Neuronal stem cell (in vitro differentiated cells): Measurements from ENCODE around the gene TMEM134.

ENCODE experiments used
- DNase-seq: peaks from one replicate; pipeline ENCODE4 v3.0.0-alpha.2; 2013; ENCODE audit warnings: low spot score
- H2AFZ ChIP-seq: one replicate; pipeline ENCODE4 v1.6.1; 2013; ENCODE audit warnings: mild to moderate bottlenecking, low read length, inconsistent platforms
- H2AK5ac ChIP-seq: 2 replicates; pipeline ENCODE4 v1.6.1; 2013; ENCODE audit warnings: low read depth, mild to moderate bottlenecking, inconsistent platforms, low read length, moderate library complexity, mixed read lengths
- H2BK120ac ChIP-seq: 2 replicates; pipeline ENCODE4 v1.6.1; 2013; ENCODE audit warnings: low read depth, mild to moderate bottlenecking, inconsistent platforms, low read length, moderate library complexity, mixed read lengths
- H2BK12ac ChIP-seq: one replicate; pipeline ENCODE4 v1.6.1; 2013; ENCODE audit warnings: low read length, inconsistent platforms
- H2BK15ac ChIP-seq: 2 replicates; pipeline ENCODE4 v1.6.1; 2013; ENCODE audit warnings: mild to moderate bottlenecking, low read length, inconsistent platforms, mixed read lengths
- H2BK5ac ChIP-seq: one replicate; pipeline ENCODE4 v1.6.1; 2013; ENCODE audit warnings: inconsistent platforms, mild to moderate bottlenecking, low read length, moderate library complexity
- H3K14ac ChIP-seq: one replicate; pipeline ENCODE4 v1.6.1; 2013; ENCODE audit warnings: low read length, inconsistent platforms
- H3K18ac ChIP-seq: 2 replicates; pipeline ENCODE4 v1.6.1; 2013; ENCODE audit warnings: low read length, inconsistent platforms
- H3K23ac ChIP-seq: 2 replicates; pipeline ENCODE4 v1.6.1; 2013; ENCODE audit warnings: low read depth, mild to moderate bottlenecking, mixed read lengths, low read length, inconsistent platforms; ENCODE audit not compliant: poor library complexity
- H3K27ac ChIP-seq: replicated peaks from 3 replicates; pipeline ENCODE4 v1.5.1; 2013; ENCODE audit warnings: low read length, inconsistent platforms
- H3K27me3 ChIP-seq, 3 experiments: 2 replicates each; pipeline ENCODE4 v1.6.1; 2013; ENCODE audit warnings: low read length in 3 of 3, mild to moderate bottlenecking in 2 of 3, inconsistent platforms in 1 of 3, low read depth in 1 of 3, mixed read lengths in 1 of 3, moderate library complexity in 1 of 3; ENCODE audit not compliant: control insufficient read depth in 3 of 3, insufficient read depth in 3 of 3
- H3K36me3 ChIP-seq, 2 donors: replicated peaks in 1 of 2; 2 replicates each; pipeline ENCODE4 v1.6.1; 2013; ENCODE audit warnings: low read length in 2 of 2; ENCODE audit not compliant: control insufficient read depth in 2 of 2, insufficient read depth in 2 of 2
- H3K4ac ChIP-seq: 2 replicates; pipeline ENCODE4 v1.6.1; 2013; ENCODE audit warnings: inconsistent platforms, mild to moderate bottlenecking, low read length, moderate library complexity
- H3K4me1 ChIP-seq, 2 donors: 1 replicate in 1 of 2; 2 replicates in 1 of 2; pipeline ENCODE4 v1.6.1; 2013; ENCODE audit warnings: low read length in 2 of 2, low read depth in 1 of 2; ENCODE audit not compliant: control insufficient read depth in 2 of 2, insufficient read depth in 1 of 2
- H3K4me2 ChIP-seq: one replicate; pipeline ENCODE4 v1.6.1; 2013; ENCODE audit warnings: mild to moderate bottlenecking, low read length, inconsistent platforms; ENCODE audit not compliant: insufficient read depth, poor library complexity, severe bottlenecking
- H3K4me3 ChIP-seq, 2 donors: 2 replicates each; pipeline ENCODE4 v1.5.1; 2013; ENCODE audit warnings: low read length in 2 of 2, mild to moderate bottlenecking in 2 of 2, inconsistent platforms in 1 of 2, moderate library complexity in 1 of 2
- H3K79me1 ChIP-seq: one replicate; pipeline ENCODE4 v1.6.1; 2013; ENCODE audit warnings: low read depth, mild to moderate bottlenecking, inconsistent platforms, low read length, moderate library complexity
- H3K9ac ChIP-seq: one replicate; pipeline ENCODE4 v1.6.1; 2013; ENCODE audit warnings: mild to moderate bottlenecking, low read depth, low read length, inconsistent platforms; ENCODE audit not compliant: poor library complexity
- H3K9me3 ChIP-seq, 2 donors: replicated peaks in 1 of 2; 2 replicates each; pipeline versions ENCODE3 to v1.6.1; 2013; ENCODE audit warnings: low read length in 2 of 2, mild to moderate bottlenecking in 2 of 2, inconsistent platforms in 1 of 2, low read depth in 1 of 2, mixed read lengths in 1 of 2, moderate library complexity in 1 of 2; ENCODE audit not compliant: control insufficient read depth in 2 of 2, insufficient read depth in 1 of 2
- H4K8ac ChIP-seq: one replicate; pipeline ENCODE4 v1.6.1; 2013; ENCODE audit warnings: low read depth, mild to moderate bottlenecking, inconsistent platforms, low read length, moderate library complexity
- H4K91ac ChIP-seq: one replicate; pipeline ENCODE4 v1.6.1; 2013; ENCODE audit warnings: low read length, low read depth, mild to moderate bottlenecking, inconsistent platforms; ENCODE audit not compliant: poor library complexity
- WGBS, 2 donors: extraction: QIAGEN DNeasy Blood & Tissue Kit; methylation state at CpG; one replicate each; pipeline ENCODE4 v1.1.7; 2013; ENCODE audit warnings: missing lambda C conversion rate in 2 of 2, mixed read lengths in 1 of 2; ENCODE audit not compliant: insufficient read length in 2 of 2, insufficient replicate concordance in 1 of 2; ENCODE audit errors: extremely low coverage in 2 of 2; 5-methylcytosine and 5-hydroxymethylcytosine counted together

The TMEM134 gene

DNA sequence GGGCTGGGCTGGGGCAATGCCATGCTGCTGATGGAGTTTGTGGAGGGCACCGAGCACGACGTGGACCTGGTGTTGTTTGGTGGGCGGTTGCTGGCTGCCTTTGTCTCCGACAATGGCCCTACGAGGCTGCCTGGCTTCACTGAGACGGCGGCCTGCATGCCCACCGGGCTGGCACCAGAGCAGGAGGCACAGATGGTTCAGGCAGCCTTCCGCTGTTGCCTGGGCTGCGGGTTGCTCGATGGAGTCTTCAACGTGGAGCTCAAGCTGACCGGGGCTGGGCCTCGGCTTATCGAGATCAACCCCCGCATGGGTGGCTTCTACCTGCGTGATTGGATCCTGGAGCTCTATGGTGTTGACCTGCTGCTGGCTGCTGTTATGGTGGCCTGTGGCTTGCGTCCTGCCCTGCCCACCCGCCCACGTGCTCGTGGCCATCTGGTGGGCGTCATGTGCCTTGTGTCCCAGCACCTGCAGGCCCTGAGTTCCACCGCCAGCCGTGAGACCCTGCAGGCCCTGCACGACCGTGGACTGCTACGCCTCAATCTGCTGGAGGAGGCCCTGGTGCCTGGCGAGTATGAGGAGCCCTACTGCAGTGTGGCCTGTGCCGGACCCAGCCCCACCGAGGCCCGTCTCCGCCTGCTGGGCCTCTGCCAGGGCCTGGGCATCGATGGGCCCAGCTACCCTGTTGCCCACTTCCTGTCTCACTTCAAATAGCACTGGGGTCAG, 45.0 kb downstream of the TMEM134 start:
- Histone ChIP-seq H3K4me2 (no peak overlapping the region), H4K8ac (no peak overlapping the region), H4K91ac (no peak overlapping the region), H3K4me3 (no peak overlapping the region), H3K9ac (no peak overlapping the region), H2BK15ac (peak overlapping the region; percentile 64), H3K4me1 (peaks cover 12 to 13% of the 10 kb centered on the region in 2 donors), H3K14ac (no peak overlapping the region), H3K27me3 (peaks cover 0 to 9% (median 0%) of the 10 kb centered on the region in 3 experiments), H3K79me1 (peaks cover 5% of the 10 kb centered on the region), H2BK5ac (peak overlapping the region; percentile 13), H2AK5ac (peak overlapping the region; percentile 81), H2BK120ac (no peak overlapping the region), H3K36me3 (no peaks in the 10 kb centered on the region), H2BK12ac (peak overlapping the region; percentile 41), H3K4ac (no peak overlapping the region), H3K27ac (no peak overlapping the region), H2AFZ (no peak overlapping the region), H3K23ac (peak overlapping the region; percentile 47), H3K18ac (no peak overlapping the region), H3K9me3 (no peaks in the 10 kb centered on the region)
- DNase-seq, result no peak
- no CpG with 5 or more reads among the region's 34 CpGs for WGBS, 2 donors

DNA sequence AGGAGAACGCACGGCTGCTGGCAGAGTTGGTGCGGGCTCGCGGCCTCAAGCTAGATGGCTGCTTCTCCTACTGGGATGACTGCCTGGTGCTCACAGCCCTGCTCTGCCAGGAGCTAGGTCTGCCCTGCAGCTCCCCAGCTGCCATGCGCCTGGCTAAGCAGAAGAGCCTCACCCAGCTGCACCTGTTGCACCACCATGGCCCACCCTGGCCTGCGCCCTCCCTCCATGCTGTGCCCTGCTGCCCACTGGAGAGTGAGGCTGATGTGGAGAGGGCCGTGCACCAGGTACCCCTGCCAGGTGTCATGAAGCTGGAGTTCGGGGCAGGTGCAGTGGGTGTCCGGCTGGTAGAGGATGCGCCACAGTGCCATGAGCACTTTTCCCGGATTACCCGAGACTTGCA, 45.6 kb downstream of the TMEM134 start:
- Histone ChIP-seq H4K91ac (no peak overlapping the region), H2BK15ac (peak overlapping the region; percentile 62), H2BK120ac (no peak overlapping the region), H3K79me1 (no peaks in the 10 kb centered on the region), H3K9me3 (no peaks in the 10 kb centered on the region), H3K36me3 (no peaks in the 10 kb centered on the region), H2AK5ac (peak overlapping the region; percentile 81), H3K4me3 (no peak overlapping the region), H3K18ac (peak overlapping the region; percentile 58), H3K4me1 (peaks cover 7 to 9% of the 10 kb centered on the region in 2 donors), H2BK5ac (peak overlapping the region; percentile 13), H3K27ac (no peak overlapping the region), H3K14ac (peak overlapping the region; percentile 27), H3K4ac (peak overlapping the region; percentile 55), H3K9ac (no peak overlapping the region), H2AFZ (no peak overlapping the region), H3K4me2 (no peak overlapping the region), H3K23ac (peak overlapping the region; percentile 39), H4K8ac (no peak overlapping the region), H2BK12ac (no peak overlapping the region), H3K27me3 (peaks cover 0 to 9% (median 0%) of the 10 kb centered on the region in 3 experiments)
- DNase-seq, result no peak
- WGBS, 2 donors, result no CpG with 5 or more reads among the region's 13 CpGs

DNA sequence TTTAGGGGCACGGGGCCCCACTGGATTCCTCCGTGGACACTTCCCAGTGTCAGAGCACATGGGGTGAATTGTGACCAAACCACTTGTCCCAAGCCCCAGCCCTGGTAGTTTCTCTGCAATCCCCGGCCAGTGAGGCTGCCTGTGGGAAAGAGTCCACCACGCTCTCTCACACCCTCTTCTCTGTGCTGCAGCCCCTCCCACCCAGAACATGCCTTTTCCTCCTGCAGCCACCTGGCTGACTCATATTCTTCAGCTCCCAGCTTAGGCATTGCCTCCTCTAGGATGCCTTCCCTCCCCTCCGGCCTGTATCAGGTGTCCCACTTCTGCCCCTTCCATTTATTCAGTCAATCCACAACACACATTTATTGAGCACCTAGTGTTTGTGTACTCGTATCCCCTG, 46.2 kb downstream of the TMEM134 start:
- Histone ChIP-seq H3K23ac (peak overlapping the region; percentile 25), H2BK15ac (peak overlapping the region; percentile 59), H2AFZ (no peak overlapping the region), H3K4ac (no peak overlapping the region), H3K4me1 (peaks cover 7 to 9% of the 10 kb centered on the region in 2 donors), H3K4me3 (no peak overlapping the region), H2BK5ac (no peak overlapping the region), H3K79me1 (no peaks in the 10 kb centered on the region), H2BK12ac (no peak overlapping the region), H2BK120ac (no peak overlapping the region), H3K36me3 (no peaks in the 10 kb centered on the region), H3K9me3 (no peaks in the 10 kb centered on the region), H2AK5ac (peak overlapping the region; percentile 79), H3K4me2 (no peak overlapping the region), H3K27ac (no peak overlapping the region), H3K14ac (no peak overlapping the region), H3K9ac (no peak overlapping the region), H4K8ac (no peak overlapping the region), H3K27me3 (peaks cover 0 to 9% (median 0%) of the 10 kb centered on the region in 3 experiments), H3K18ac (no peak overlapping the region), H4K91ac (no peak overlapping the region)
- no peak for DNase-seq
- WGBS, 2 donors, result no CpG with 5 or more reads among the region's 6 CpGs

DNA sequence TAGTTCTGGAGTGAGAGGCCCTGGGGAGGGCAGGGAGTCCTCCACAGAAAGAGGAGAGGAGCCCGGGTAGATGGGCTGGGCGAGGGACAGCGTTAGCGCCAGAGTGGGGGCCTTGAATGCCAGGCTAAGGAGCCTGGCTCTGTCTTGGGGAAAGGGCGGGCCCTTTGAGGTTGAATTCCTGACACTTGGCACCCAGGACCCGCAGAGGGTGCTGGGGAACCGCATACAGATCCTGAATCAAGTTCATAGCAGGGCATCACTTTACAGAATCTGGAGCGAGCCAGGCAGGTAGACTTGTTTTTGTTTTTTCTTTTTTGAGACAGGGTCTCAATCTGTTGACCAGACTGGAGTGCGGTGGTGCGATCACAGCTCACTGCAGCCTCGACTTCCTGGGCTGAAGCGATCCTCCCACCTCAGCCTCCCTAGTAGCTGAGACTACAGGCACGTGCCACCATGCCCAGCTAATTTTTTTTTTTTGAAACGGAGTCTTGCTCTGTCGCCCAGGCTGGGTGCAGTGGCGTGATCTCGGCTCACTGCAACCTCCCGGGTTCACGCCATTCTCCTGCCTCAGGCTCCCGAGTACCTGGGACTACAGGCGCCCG, 47.5 kb downstream of the TMEM134 start:
- Histone ChIP-seq H2BK120ac (no peak overlapping the region), H2AK5ac (no peak overlapping the region), H3K23ac (peak overlapping the region; percentile 98), H2BK15ac (no peak overlapping the region), H3K27me3 (peaks cover 0 to 13% (median 0%) of the 10 kb centered on the region in 3 experiments), H3K4me2 (no peak overlapping the region), H2BK12ac (no peak overlapping the region), H4K91ac (no peak overlapping the region), H2BK5ac (no peak overlapping the region), H2AFZ (peak overlapping the region; percentile 98), H3K36me3 (no peaks in the 10 kb centered on the region), H3K9me3 (no peaks in the 10 kb centered on the region), H3K4me1 (peaks cover 7 to 8% of the 10 kb centered on the region in 2 donors), H3K79me1 (peaks cover 2% of the 10 kb centered on the region), H4K8ac (no peak overlapping the region), H3K18ac (peak overlapping the region; percentile 85), H3K4ac (no peak overlapping the region), H3K14ac (no peak overlapping the region), H3K4me3 (peak overlapping the region in 1 of 2 donors; percentile 67), H3K27ac (no peak overlapping the region), H3K9ac (no peak overlapping the region)
- WGBS, 2 donors, result no CpG with 5 or more reads among the region's 22 CpGs
- DNase-seq, result no peak
